ENCODE results near the gene ZNF780A. TPM values are rescaled to one million over a fixed set of nuclear protein-coding genes. Genes with fewer than 3 reads are reported as not detected.

ZNF780A gene
- total RNA-seq (10 to 100 TPM in 4 of 6 donors, 1 to 10 TPM in 2; 7.4 to 19.7 (median 11.4) TPM), polyA plus RNA-seq (10 to 100 TPM; 13.5 to 15.5 TPM)

DNA sequence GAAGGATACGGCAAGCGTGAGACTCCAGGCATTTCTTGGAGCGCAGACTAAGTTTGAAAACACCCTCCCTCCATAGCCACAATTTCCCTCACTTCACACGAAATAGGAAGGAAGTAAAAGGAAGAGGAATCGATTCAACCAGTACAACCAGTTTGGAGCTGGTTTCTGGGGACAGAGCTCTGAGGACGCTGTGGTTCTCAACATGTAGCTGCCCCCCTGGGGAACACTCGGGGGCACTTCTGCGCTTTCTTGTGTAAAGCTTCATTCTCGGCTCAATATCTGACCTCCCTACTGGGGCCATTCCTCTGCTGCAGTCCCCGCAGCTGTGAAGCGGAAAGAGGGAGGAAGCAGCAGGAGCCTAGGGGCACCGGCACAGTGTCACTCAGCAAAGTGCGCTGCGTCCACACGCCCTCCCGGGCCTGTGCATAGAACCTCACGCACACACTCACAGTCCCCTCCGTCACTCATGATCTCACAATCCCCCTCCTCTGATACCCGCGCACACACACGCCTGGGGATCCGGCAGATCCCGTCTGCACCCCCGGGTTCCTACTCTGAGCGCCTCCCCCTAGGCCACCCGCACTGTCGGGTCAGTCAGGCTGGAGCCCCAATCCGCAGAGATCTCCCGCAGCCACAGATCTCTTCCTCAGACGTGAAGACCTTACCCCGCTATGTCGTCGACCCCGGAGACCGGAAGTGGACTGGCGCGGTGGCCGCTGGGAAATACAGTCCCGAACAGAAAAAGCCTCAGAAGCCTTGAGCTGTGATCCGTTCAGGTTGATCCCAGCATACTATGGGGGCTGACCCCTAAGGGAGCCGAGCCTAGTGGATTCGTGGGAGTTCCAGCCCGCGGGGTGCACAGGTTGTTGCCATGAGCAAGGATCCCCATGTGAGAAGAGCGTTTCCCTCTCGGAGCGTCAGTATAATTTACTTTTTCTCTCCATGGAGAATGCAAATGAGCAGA is at the start of gene ZNF780A:
Gene ZNF780A (minus strand): TSS at position 703 of the 964 bp plus-strand sequence. CDS start 6,190 bp downstream, outside the sequence.
- Histone ChIP-seq H3K27me3 (no peaks in the 10 kb centered on the region), H3K36me3 (no peaks in the 10 kb centered on the region), H3K4me3 (peak within 1 kb of the TSS; percentile 56 to 94 (median 74)), H3K4me1 (peaks cover 0 to 8% (median 0%) of the 10 kb centered on the region in 3 donors), H3K9me3 (no peaks in the 10 kb centered on the region), H3K27ac (peak within 1 kb of the TSS; percentile 83 to 87 (median 84))
- TF ChIP-seq, protein P1, sequence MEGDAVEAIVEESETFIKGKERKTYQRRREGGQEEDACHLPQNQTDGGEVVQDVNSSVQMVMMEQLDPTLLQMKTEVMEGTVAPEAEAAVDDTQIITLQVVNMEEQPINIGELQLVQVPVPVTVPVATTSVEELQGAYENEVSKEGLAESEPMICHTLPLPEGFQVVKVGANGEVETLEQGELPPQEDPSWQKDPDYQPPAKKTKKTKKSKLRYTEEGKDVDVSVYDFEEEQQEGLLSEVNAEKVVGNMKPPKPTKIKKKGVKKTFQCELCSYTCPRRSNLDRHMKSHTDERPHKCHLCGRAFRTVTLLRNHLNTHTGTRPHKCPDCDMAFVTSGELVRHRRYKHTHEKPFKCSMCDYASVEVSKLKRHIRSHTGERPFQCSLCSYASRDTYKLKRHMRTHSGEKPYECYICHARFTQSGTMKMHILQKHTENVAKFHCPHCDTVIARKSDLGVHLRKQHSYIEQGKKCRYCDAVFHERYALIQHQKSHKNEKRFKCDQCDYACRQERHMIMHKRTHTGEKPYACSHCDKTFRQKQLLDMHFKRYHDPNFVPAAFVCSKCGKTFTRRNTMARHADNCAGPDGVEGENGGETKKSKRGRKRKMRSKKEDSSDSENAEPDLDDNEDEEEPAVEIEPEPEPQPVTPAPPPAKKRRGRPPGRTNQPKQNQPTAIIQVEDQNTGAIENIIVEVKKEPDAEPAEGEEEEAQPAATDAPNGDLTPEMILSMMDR (IDR thresholded peaks at IDR 0.05) = no peak
- 0% methylated on average over 47 of the region's 47 CpGs for WGBS, 2 donors
- intact Hi-C loops (cut with DNase I) = no loop called here
- FAIRE-seq = no peak
- DNase-seq = peak; percentile 63 to 87 (median 79)
- ATAC-seq = peak; percentile 96 to 98 (median 97)

DNA sequence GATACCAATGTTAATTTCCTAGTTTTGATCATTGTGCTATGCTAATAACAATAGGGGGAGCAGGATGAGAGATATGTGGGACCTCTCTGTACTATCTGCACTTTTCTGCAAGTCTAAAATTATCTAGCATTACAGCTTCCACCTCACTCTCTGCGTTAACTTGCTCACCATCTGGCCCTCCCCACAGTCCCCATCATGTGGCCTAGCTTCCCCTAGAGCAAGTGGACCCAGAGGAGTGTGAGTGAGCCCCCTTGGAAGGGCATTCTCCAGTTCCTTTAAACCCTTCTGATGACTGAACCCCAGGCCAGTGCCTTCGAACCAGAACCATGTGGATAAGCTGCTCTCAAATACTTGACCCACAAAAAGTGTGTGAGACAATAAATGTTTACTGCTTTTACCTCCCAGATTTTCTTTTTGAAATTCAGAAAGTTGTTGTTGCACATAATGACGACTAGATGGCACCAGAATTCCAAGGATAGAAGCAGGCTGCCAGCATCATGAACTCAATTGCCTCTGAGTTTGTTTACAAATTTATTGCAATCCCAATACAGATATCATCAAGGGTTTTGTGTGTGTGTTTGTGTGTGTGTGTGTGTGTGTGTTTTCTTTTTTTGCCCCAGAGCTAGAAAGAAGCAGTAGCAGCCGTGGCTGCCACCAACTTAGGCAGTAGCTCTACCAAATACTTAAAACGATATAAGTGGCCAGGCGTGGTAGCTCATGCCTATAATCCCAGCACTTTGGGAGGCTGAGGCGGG is 49.0 kb upstream of the ZNF780A start:
- TF ChIP-seq, protein P1 (IDR thresholded peaks at IDR 0.05) = peak; percentile 23 to 62 (median 38)
- DNase-seq (no peak), ATAC-seq (peak; percentile 43 to 79 (median 73)), FAIRE-seq (peak; percentile 67)
- H3K9me3 ChIP-seq = no peaks in the 10 kb centered on the region
- no peaks in the 10 kb centered on the region for H3K36me3 ChIP-seq
- no peak overlapping the region for H3K4me3 ChIP-seq
- intact Hi-C loops (cut with DNase I) = loop anchor here in 1 of 3 donors (5.0 to 10.0 kb wide), 2 partner anchors 83 to 495 kb away; no protein-coding TSS in a partner anchor
- peaks cover 0 to 7% (median 0%) of the 10 kb centered on the region in 4 donors for H3K27me3 ChIP-seq
- WGBS, 2 donors = 16 to 20% methylated on average over 7 of the region's 7 CpGs
- H3K4me1 ChIP-seq = no peaks in the 10 kb centered on the region
- H3K27ac ChIP-seq = no peak overlapping the region

DNA sequence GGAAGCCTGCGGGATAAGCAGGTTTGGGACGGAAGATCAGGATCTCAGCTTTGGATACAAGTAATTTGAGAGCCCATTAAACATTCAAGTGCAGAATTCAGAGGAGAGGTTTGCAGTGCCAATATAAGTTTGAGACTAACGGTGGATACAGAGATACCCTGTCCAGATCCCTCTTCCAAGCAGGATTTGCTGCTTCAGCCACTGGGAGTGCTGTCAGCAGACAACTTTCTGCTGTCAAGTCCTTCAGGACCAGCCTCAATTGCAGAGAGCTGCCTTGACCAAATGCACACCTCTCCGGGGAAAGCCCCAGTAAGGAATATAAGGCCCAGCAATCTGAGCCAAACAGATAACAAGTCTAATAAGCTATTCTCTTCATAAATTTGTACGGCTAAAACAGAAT is 46.1 kb upstream of the ZNF780A start:
- ATAC-seq (no peak), FAIRE-seq (no peak), DNase-seq (no peak)
- H3K4me1 ChIP-seq = no peaks in the 10 kb centered on the region
- intact Hi-C loops (cut with DNase I) = no loop called here
- H3K4me3 ChIP-seq = no peak overlapping the region
- H3K27me3 ChIP-seq = peaks cover 0 to 7% (median 0%) of the 10 kb centered on the region in 4 donors
- TF ChIP-seq, protein P1 (IDR thresholded peaks at IDR 0.05) = no peak
- H3K36me3 ChIP-seq = no peaks in the 10 kb centered on the region
- 61 to 66% methylated on average over 5 of the region's 5 CpGs for WGBS, 2 donors
- H3K27ac ChIP-seq = no peak overlapping the region
- H3K9me3 ChIP-seq = no peaks in the 10 kb centered on the region

DNA sequence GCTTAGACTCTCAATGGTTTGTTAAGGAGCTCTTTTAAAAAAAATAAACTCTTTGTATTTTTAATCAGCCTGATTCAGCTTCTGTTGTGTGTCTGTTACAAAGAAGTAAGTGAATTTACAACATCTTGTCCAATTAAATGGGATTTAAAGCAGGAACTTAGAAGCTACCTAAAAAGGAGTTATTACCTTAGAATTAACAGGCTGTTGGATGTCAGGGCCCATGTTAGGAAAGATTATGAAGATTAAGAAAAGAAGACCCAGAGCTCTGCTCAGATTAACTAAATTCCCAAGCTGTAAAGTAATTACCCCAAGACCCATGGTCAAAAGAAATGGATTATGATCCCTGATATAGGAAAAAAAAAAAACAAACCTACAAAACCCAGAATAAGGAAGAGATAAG is 44.1 kb upstream of the ZNF780A start:
- TF ChIP-seq, protein P1 (IDR thresholded peaks at IDR 0.05) = no peak
- intact Hi-C loops (cut with DNase I) = no loop called here

More for the DNA sequence above, 44.1 kb upstream of the ZNF780A start:
- no peak overlapping the region for H3K4me3 ChIP-seq
- FAIRE-seq (no peak), DNase-seq (no peak), ATAC-seq (no peak)
- H3K27me3 ChIP-seq = peaks cover 0 to 7% (median 0%) of the 10 kb centered on the region in 4 donors
- H3K4me1 ChIP-seq = no peaks in the 10 kb centered on the region
- H3K9me3 ChIP-seq = no peaks in the 10 kb centered on the region
- H3K27ac ChIP-seq = no peak overlapping the region
- no peaks in the 10 kb centered on the region for H3K36me3 ChIP-seq
